ENCODE data around the gene WDR5B.
"Not testable (repeated sequence)": the region's sequence is repeated elsewhere in the genome, so short reads cannot be mapped to it uniquely, and the experiment has no call there.

Gene WDR5B

DNA sequence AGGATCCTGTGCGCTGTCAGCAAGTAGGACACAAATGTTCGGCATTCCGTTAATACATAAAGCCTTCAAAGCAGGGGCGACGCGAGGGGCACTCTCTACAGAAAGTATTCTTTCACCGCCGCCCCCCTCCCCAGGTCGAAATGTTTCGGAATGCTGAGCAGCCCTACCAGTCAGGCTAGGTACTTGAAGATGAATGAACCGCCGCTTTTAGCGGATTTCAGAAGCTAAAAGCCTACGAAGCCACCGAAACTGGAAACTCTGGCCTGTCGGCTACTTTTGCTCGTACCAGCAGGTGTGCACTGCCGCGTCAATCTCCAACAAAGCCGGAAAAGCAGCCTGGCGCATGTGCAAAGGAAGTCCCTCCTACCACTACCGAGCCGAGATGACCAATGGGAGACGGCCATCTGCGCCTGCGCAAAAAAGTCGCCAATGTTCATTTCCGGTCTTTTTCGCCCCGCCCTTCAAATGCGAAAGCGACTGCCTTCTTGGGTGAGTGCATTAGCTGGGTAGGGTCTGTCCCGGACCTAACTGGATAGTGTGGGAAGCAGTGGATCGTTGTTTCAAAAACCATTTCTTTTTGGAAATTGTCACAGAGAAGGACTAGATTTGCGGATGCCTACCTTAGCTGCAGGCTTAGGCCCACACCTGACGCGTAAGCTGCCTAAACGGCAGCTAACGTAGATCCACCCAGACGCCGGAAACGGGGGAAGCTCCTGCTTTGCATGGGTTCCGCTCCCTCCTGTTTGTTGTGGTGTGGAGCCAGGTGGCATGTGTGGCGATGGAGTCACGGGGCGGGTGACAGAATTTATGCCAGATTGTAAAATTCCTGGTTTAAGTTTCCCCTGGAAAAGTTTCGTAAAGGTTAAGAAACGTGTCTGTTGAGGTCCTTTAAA, at the start of gene WDR5B:
WDR5B (minus strand) TSS at position 301 of the 893 bp plus-strand sequence. CDS start 534 bp downstream, outside the sequence.
- DNase-seq (ENCODE audit: low spot score), result peak; percentile 99

DNA sequence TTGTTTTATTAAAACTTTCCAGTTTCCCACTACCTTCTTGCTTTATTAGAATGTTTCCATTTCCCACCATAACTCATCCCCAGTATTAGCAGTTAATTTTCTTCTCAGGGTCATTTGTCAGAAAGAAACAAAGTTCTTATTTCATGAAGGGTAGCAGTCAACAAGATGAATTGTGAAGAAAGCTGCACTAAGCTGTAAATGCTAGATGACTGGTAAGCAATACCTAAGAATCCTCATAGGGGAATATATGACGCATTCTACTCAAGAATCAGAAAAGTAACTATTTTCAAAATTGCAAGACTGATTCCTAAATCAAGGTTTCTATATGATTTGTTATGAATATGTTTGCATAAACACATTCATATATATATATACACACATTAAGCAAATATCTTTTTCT, 48.8 kb upstream of the WDR5B start:
- DNase-seq (ENCODE audit: low spot score), result no peak

DNA sequence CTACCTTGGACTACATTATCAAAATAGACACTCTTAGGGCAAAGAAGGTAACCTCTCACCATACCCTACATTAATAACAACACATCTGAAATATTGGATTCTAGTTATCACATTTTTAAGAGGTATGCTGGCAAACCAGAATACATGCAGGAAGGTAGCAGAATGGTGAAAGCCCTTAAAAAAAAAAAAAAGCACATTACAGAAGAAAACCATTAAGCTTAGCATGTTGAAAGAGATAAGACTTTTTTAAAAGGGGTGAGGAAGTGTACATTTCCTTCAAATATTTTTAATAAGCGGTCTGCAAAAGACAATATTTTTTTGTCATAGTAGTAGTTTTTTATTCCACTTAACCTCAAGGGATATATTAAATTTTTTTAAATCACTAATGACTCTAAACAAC, 46.5 kb upstream of the WDR5B start:
- DNase-seq (ENCODE audit: low spot score), result no peak

DNA sequence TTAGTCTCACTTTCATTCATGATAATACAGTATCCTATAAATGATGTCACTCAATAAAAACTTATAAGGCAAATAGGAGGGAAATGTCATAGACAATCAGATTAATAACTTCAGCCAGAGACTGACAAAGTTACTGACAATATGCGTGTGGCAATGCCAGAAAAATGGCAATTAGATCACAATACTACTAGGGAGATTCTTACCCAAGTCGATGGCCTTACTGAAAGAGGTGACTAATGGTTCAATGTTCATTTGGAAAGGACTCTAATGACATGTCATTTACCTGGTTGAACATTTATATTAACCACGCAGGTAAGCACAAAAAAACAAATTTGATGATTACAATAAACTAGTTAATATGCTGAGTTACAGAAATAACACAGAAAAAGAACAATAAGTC, 45.9 kb upstream of the WDR5B start:
- DNase-seq (ENCODE audit: low spot score), result no peak

DNA sequence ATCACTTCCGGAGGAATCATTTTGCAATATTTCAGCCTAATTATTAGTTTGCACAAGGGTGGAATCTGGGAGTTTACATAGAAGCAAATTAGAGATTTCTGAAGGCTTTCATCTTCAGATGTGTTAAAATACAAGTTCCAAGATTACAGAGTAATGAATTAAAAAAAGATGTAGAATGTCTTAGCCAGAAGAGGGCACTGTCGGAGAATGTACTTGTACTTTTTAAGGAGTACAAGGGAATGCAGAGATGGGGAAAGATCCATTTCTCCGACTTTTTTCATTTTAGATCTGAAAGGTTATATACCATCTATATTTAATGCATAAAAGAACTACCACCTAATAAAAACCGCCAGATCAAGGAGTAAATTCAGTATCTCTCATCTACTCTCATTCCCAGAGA, 43.1 kb upstream of the WDR5B start:
- no peak for DNase-seq (ENCODE audit: low spot score)

DNA sequence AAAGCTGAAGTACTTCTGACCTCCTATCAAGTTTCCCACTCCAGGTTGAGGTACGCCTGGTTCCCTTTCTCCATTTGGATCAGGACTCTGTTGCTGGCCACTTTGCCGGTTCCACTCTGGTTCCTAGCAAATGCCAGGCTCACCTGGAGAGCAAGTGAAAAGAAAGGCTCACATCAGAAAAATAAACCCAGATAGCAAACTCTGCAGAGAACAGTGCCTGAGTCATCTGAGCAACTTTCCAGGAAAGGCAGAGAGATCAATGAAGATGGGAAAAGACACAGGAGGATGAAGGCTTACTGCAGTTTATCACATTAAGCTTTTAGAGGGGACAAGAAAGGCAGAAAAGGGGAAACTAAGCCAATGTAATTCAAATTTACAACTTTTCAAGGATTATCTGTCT, 41.8 kb upstream of the WDR5B start:
- DNase-seq (ENCODE audit: low spot score), result no peak

DNA sequence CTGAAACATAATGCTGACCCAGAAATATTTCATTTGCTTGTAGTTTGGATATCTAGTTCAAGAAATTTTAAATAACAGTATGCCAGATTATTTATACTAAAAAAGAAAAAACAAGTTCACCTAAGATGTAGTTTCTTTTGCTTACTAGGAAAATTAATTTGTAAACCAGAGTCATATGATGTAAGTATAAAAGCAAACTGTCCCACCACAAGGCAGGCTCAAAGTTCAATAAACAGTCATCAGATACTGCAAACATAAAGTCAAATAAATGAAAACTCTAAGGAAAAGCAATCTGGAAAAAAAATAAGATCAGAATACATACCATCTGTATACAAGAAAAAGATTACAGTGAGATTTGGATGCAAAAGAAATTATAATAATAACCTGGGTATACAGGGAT, 40.2 kb upstream of the WDR5B start:
- no peak for DNase-seq (ENCODE audit: low spot score)

DNA sequence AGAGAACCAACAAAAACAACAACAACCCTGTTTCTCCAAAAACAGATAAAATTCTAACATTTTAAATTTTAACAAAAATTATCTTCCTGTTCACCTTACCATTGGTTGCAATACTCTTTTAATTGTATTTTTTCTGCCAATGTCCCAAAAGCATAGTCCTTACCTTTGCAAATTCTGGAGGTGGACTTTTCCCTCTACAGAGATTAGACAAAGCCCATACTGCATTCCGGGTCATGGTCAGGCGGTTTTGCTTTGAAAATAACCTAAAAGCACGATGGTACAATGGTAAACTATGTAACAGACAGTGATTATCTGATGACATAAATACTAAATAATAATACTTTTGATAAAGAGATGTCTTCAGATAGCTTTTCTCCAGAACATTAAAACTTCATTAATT, 35.5 kb upstream of the WDR5B start:
- no peak for DNase-seq (ENCODE audit: low spot score)

DNA sequence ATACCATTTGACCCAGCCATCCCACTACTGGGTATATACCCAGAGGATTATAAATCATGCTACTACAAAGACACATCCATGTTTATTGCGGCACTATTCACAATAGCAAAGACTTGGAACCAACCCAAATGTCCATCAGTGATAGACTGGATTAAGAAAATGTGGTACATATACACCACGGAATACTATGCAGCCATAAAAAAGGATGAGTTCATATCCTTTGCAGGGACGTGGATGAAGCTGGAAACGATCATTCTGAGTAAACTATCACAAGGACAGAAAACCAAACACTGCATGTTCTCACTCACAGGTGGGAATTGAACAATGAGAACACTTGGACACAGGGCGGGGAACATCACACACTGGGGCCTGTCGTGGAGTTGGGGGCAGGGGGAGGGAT, 32.4 kb upstream of the WDR5B start:
- not testable (repeated sequence) for DNase-seq (ENCODE audit: low spot score)

DNA sequence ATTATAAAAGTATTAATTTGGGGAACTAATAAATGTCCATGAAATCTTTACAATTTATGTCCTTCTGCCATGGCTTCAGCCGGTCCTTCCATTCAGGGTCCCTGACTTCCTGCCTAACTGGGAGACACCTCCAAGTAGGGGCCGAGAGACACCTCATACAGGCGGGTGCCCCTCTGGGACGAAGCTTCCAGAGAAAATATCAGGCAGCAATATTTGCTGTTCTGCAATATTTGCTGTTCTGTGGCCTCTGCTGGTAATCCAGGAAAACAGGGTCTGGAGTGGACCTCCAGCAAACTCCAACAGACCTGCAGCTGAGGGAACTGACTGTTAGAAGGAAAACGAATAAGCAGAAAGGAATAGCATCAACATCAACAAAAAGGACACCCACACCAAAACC, 28.6 kb upstream of the WDR5B start:
- DNase-seq (ENCODE audit: low spot score), result not testable (repeated sequence)

DNA sequence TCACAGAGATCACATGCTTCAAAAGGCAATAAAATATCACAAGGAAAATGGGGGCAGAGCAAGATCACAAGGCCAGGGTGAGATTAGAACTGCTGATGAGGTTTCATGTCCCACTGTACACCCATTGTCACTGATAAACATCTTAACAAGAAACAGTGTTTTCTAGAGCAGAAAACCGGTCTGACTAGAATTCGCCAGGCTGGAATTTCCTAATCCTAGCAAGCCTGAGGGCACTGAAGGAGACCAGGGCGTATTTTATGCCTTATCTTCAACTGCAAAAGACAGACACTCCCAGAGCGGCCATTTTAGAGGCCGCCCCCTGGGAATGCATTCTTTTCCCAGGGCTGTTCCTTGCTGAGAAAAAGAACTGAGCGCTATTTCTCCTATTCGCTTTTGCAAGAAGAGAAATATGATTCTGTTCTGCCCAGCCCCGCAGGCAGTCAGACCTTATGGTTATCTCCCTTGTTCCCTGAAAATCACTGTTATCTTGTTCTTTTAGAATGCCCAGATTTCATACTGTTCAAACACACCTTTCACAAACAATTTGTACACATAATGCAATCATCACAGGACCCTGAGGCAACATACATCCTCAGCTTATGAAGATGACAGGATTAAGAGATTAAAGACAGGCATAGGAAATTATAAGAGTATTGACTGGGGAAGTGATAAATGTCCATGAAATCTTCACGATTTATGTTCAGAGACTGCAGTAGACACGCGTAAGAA, 28.1 kb upstream of the WDR5B start:
- not testable (repeated sequence) for DNase-seq (ENCODE audit: low spot score)

DNA sequence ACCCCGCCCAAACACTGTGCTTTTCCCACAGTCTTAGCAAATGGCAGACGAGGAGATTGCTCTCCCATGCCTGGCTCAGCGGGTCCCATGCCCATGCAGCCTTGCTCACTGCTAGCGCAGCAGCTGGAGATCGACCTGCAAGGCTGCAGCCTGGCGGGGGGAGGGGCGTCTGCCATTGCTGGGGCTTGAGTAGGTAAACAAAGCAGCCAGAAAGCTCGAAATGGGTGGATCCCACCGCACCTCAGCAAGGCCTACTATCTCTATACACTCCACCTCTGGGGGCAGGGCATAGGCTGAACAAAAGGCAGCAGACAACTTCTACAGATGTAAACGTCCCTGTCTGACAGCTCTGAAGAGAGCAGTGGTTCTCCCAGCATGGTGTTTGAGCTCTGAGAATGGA, 27.2 kb upstream of the WDR5B start:
- no peak for DNase-seq (ENCODE audit: low spot score)

DNA sequence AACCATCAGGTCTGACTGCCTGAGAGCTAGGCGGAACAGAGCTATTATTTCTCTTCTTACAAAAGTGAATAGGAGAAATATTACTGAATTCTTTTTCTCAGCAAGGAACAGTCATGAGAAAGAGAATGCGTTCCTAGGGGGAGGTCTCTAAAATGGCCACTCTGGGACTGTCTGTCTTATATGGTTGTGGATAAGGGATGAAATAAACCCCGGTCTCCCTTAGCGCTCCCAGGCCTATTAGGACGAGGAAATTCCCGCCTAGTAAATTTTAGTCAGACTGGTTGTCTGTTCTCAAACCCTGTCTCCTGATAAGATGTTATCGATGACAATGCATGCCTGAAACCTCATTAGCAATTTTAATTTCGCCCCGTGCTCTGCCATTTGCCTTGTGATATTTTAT, 20.1 kb upstream of the WDR5B start:
- DNase-seq (ENCODE audit: low spot score), result no peak

DNA sequence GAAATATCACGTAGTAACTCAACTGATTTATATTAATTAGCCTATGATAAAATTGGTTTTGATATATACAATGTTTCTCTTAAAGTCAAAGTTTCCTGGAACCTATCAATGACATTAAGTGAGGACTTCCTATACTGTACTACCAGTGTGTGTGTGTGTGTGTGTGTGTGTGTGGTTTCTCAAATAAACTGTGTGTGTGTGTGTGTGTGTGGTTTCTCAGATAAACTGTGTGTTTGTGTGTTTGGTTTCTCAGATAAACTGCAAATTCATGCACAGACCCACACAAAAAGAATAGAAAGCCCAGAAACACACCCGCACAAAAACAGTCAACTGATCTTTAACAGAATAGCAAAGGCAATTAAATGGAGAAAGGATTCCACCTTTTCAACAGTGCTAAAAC, 14.5 kb upstream of the WDR5B start:
- no peak for DNase-seq (ENCODE audit: low spot score)

DNA sequence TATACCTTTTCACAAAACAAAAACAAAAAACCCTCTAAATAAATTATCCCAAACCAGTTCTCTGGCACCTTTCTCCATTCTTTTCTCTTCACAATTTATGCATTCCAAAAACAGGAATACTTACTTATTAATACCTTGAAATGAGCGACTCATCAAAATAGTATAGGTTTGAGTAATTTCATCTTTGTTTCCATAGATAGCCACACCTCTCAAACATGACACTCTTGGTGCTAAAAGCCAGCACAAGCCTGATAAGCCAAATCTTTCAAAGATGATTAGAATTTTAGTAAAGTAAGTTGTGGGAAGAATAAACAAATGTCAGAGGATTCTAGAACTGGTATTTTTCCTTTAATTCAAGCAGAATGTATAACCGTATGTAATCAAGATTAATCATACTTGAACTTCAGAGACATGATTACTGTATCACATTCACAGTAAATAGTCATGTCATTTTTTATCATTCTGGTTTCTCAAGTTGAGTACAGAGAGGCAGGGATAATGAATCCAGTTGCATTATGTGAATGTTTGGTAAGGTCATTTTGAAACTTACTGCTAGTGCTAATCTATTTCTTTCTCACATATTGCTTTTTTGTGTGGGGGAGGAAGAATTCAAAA, 12.1 kb upstream of the WDR5B start:
- DNase-seq (ENCODE audit: low spot score), result no peak

DNA sequence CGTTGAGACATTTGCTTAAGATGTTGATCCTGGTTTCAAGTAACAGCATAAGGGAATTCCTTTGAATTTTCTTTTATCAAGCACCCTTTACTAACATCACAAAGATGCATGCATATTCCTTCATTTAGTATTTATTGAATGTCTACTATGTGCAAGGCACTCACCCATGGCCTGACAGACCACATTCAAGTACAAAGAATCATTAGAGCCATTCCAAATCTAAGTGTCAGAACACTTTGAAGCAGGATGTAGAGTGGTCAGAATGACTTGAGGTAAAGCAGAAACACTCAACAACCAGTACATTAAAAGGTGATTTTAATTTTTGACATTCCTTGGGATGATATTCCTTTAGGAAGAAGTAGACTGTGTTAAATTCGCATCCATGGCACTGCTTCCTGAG, 6.0 kb upstream of the WDR5B start:
- DNase-seq (ENCODE audit: low spot score), result no peak

DNA sequence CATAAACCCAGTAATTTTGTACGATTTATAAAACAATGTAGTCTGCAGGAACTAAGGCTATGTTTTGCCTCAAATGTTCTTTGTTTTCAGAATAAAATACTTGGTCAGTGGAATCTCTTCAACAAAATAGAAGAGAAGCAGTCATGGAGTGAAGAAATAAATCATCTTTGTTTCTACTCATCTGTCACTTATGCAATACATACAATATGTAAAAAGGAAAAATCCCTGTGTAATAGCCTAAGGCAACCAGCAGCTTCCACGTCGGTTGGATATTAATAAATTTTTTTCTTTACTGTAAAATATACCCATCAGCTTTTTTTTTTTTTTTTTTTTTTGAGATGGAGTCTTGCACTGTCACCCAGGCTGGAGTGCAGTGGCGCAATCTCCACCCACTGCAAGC, 5.2 kb upstream of the WDR5B start:
- DNase-seq (ENCODE audit: low spot score), result no peak

DNA sequence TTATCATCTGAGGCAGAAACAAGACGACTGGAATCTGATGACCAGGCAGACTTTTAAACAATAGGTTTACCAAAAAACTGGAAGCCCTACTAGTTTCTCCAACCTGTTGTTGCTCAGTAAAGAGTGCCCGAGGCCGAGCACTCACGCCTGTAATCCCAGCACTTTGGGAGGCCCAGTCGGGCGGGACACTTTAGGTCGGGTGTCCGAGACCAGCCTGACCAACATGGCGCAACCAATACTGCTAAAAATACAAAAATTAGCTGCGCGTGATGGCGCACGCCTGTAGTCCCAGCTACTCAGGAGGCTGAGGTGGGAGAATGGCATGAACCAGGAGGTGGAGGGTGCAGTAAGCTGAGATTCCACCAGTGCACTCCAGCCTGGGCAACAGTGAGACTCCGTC, 1.1 kb upstream of the WDR5B start:
- DNase-seq (ENCODE audit: low spot score), result no peak

DNA sequence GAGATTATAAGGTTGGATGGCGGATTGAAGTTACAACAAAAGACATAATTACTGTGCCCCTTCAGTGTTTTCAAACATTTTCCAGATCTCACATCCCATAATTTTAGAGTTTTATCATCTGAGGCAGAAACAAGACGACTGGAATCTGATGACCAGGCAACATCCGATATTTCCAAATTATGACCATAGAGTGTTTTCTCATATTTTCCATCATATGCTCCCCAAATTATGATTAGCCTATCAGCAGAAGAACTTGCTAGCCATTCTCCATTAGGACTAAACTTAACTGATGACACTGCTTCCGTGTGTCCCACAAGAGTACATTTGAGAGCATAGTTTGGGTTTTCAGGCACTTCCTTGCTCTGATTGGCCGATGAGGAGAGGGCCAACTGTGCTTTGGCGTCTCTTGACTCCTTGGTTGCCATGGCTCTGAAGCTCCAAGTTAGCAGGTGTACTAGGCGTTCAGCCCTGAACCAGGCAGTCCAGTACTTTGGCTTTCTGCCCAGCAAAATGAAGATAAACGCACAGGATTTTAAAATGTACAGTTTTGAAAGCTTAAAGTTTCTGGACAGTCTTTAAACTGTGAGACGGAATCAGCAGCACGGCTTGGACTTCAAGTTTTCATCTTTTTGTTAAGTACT, 638 bp downstream of the WDR5B start:
- DNase-seq (ENCODE audit: low spot score), result peak; percentile 64

DNA sequence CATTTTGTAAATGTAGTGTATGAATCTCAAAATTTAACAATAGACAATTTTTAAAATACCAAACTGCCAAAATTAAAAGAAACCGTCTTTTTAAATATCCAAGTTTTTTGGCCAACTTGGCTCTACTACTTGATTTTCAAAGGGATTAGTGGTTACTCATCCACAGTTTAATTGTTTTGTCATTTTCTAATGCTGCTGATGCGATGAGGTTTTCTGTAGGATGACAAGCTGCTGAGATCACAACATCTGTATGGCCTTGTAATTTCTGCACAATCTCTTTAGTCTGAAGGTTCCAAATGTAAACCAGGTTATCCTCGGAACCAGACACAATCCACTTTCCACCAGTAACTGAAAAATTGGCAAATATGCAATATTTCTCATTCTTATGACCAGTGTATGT, 1.5 kb downstream of the WDR5B start:
- no peak for DNase-seq (ENCODE audit: low spot score)

DNA sequence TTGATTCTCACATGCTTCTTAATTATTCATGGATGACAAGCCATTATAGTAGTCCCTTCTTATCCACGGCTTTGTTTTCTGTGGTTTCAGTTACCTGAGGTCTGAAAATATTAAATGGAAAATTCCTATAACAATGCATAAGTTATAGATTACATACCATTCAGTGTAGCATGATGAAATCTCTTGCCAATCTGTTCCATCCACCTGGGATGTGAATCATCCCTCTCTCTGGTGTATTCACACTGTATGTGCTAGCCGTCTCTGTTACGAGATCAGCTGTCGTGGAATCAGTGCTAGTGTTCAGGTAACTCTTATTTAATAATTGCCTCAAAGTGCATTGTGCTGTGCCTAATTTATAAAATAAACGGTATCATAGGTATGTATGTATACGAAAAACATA, 5.2 kb downstream of the WDR5B start:
- DNase-seq (ENCODE audit: low spot score), result no peak

DNA sequence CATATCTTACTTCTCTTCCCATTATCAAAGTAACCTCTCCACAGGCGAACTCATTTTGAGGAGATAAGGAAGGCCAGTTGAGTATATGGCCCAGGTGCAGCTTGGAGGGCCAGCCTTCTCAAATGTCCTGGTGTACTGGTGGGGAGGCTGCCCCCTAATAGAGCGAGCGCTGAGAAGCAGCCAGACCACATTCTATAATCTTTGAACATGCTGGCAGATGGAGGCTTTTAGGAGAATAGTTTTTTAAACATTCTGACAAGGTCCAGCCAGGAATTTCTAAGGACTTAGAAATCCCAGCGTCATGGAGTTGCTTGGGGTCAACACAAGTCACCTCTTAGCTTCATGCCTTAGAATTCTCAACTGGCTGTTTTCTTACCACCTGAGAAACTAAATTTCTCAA, 5.8 kb downstream of the WDR5B start:
- DNase-seq (ENCODE audit: low spot score), result no peak

DNA sequence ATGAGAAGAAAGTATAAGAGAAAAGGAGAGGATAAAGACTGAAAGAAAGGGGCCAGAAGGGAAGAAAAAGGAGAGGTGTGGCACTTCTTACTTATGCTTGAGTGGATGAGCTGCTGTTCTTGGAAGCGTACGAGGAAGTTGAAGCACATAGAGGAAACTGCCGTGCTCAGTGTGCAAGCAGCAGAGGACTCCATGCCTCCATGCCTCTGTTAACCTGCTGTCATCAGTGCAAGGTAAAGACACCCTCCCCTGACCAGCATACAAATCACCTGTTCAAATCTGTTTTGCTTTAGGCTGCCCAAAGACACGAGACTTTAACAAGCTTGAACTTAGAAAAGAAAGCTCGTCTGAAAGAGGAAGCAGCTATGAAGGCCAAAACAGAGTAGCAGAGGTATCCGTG, 6.4 kb downstream of the WDR5B start:
- no peak for DNase-seq (ENCODE audit: low spot score)

Measured in left forelimb (tissue), 1 donor.